ENCODE results near the gene SPEN.

The SPEN gene

GRCh38 chr1:15883326-15883725 lies 35.8 kb downstream of the SPEN start:
- Histone ChIP-seq H3K4me1 (ENCODE audit: insufficient read depth, low read length, poor library complexity, severe bottlenecking) (no peaks in the 10 kb centered on the region), H3K27me3 (ENCODE audit: insufficient read depth, low read length, poor library complexity, severe bottlenecking) (no peaks in the 10 kb centered on the region), H2AFZ (ENCODE audit: low read length) (no peak overlapping the region), H3K4me3 (ENCODE audit: low read length, poor library complexity, severe bottlenecking) (no peak overlapping the region), H4K20me1 (ENCODE audit: insufficient read depth, low read length, poor library complexity, severe bottlenecking) (peaks cover 73% of the 10 kb centered on the region), H3K9me3 (ENCODE audit: insufficient read depth, low read depth, low read length) (no peaks in the 10 kb centered on the region), H3K4me2 (ENCODE audit: low read depth, low read length, poor library complexity, severe bottlenecking) (no peak overlapping the region), H3K36me3 (ENCODE audit: insufficient read depth, low read length) (peaks cover 37% of the 10 kb centered on the region; the same call in 1 of the 2 replicates), H3K9ac (ENCODE audit: low read depth, low read length, poor library complexity, severe bottlenecking) (no peak overlapping the region), H3F3A (ENCODE audit: low read depth) (0 out of 2 replicates have a peak, but pooled peaks cover 4% of the 10 kb centered on the region), H3K9me2 (replicated peaks; ENCODE audit: low read depth, low read length) (no peaks in the 10 kb centered on the region), H3K79me2 (ENCODE audit: insufficient read depth, low read length) (peaks cover 99% of the 10 kb centered on the region)
- TF ChIP-seq EZH2phosphoT487 (IDR thresholded peaks at IDR 0.05; ENCODE audit: borderline replicate concordance), result no peak
- TF ChIP-seq, protein P1, sequence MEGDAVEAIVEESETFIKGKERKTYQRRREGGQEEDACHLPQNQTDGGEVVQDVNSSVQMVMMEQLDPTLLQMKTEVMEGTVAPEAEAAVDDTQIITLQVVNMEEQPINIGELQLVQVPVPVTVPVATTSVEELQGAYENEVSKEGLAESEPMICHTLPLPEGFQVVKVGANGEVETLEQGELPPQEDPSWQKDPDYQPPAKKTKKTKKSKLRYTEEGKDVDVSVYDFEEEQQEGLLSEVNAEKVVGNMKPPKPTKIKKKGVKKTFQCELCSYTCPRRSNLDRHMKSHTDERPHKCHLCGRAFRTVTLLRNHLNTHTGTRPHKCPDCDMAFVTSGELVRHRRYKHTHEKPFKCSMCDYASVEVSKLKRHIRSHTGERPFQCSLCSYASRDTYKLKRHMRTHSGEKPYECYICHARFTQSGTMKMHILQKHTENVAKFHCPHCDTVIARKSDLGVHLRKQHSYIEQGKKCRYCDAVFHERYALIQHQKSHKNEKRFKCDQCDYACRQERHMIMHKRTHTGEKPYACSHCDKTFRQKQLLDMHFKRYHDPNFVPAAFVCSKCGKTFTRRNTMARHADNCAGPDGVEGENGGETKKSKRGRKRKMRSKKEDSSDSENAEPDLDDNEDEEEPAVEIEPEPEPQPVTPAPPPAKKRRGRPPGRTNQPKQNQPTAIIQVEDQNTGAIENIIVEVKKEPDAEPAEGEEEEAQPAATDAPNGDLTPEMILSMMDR (conservative IDR thresholded peaks at IDR 0.05; ENCODE audit: low read length), result no peak

DNA sequence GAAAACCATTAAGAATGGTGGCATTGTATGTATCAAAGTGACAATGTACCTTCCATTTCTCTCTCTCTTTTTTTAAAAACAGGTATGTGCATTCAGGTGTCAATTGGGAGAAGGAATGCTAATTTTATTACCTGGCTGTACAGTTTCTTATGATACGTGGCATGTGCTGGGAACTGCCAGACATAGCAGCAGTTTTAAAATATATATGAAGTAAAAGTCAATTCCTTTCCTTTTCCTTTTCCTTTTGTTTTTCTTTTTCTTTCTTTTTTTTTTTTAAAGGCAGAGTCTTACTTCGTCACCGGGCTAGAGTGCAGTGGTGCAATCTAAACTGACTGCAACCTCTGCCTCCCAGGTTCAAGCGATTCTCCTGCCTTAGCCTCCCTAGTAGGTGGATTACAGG lies 37.0 kb downstream of the SPEN start:
- H3F3A ChIP-seq (ENCODE audit: low read depth), result 0 out of 2 replicates have a peak, but pooled peaks cover 4% of the 10 kb centered on the region
- H2AFZ ChIP-seq (ENCODE audit: low read length), result no peak overlapping the region
- TF ChIP-seq EZH2phosphoT487 (IDR thresholded peaks at IDR 0.05; ENCODE audit: borderline replicate concordance), result no peak
- TF ChIP-seq, protein P1 (conservative IDR thresholded peaks at IDR 0.05; ENCODE audit: low read length), result no peak
- peaks cover 34% of the 10 kb centered on the region; the same call in 1 of the 2 replicates for H3K36me3 ChIP-seq (ENCODE audit: insufficient read depth, low read length)
- no peak overlapping the region for H3K9ac ChIP-seq (ENCODE audit: low read depth, low read length, poor library complexity, severe bottlenecking)
- no peaks in the 10 kb centered on the region for H3K4me1 ChIP-seq (ENCODE audit: insufficient read depth, low read length, poor library complexity, severe bottlenecking)
- H3K4me2 ChIP-seq (ENCODE audit: low read depth, low read length, poor library complexity, severe bottlenecking), result no peak overlapping the region
- H4K20me1 ChIP-seq (ENCODE audit: insufficient read depth, low read length, poor library complexity, severe bottlenecking), result peaks cover 70% of the 10 kb centered on the region
- H3K27me3 ChIP-seq (ENCODE audit: insufficient read depth, low read length, poor library complexity, severe bottlenecking), result no peaks in the 10 kb centered on the region
- H3K79me2 ChIP-seq (ENCODE audit: insufficient read depth, low read length), result peaks cover 99% of the 10 kb centered on the region
- no peaks in the 10 kb centered on the region for H3K9me3 ChIP-seq (ENCODE audit: insufficient read depth, low read depth, low read length)
- no peak overlapping the region for H3K4me3 ChIP-seq (ENCODE audit: low read length, poor library complexity, severe bottlenecking)
- H3K9me2 ChIP-seq (replicated peaks; ENCODE audit: low read depth, low read length), result no peaks in the 10 kb centered on the region

- Histone ChIP-seq H3K36me3 (ENCODE audit: insufficient read depth, low read length) (peaks cover 37% of the 10 kb centered on the region; the same call in 1 of the 2 replicates), H2AFZ (ENCODE audit: low read length) (no peak overlapping the region), H3K9me2 (replicated peaks; ENCODE audit: low read depth, low read length) (no peaks in the 10 kb centered on the region), H3K9me3 (ENCODE audit: insufficient read depth, low read depth, low read length) (no peaks in the 10 kb centered on the region), H3K4me3 (ENCODE audit: low read length, poor library complexity, severe bottlenecking) (no peak overlapping the region), H3K27me3 (ENCODE audit: insufficient read depth, low read length, poor library complexity, severe bottlenecking) (no peaks in the 10 kb centered on the region), H3K9ac (ENCODE audit: low read depth, low read length, poor library complexity, severe bottlenecking) (no peak overlapping the region), H3K4me1 (ENCODE audit: insufficient read depth, low read length, poor library complexity, severe bottlenecking) (no peaks in the 10 kb centered on the region), H3K79me2 (ENCODE audit: insufficient read depth, low read length) (peaks cover 99% of the 10 kb centered on the region), H3K4me2 (ENCODE audit: low read depth, low read length, poor library complexity, severe bottlenecking) (no peak overlapping the region), H4K20me1 (ENCODE audit: insufficient read depth, low read length, poor library complexity, severe bottlenecking) (peaks cover 71% of the 10 kb centered on the region), H3F3A (ENCODE audit: low read depth) (0 out of 2 replicates have a peak, but pooled peaks cover 4% of the 10 kb centered on the region)
- TF ChIP-seq, protein P1 (conservative IDR thresholded peaks at IDR 0.05; ENCODE audit: low read length), result no peak
- TF ChIP-seq EZH2phosphoT487 (IDR thresholded peaks at IDR 0.05; ENCODE audit: borderline replicate concordance), result no peak
Measured at GRCh38 chr1:15885269-15885668, 37.8 kb downstream of the SPEN start.
